Right ventricle myocardium inferior (tissue), 1 donor: ENCODE measurements around the gene RBPJL. TPM values are rescaled to one million over a fixed set of nuclear protein-coding genes. Genes with fewer than 3 reads are reported as not detected.

ENCODE experiments used
- ATAC-seq: fragments of 200-7000 bp; cut with Tn5 transposase; one replicate; pipeline ENCODE4 v1.9.1; 2020; ENCODE audit warnings: mild to moderate bottlenecking, moderate library complexity
- DNase-seq: peaks from one replicate; pipeline ENCODE4 v3.0.0; 2021; ENCODE audit errors: missing footprints
- intact Hi-C: fragments of 100-400 bp; cut with DNase I; formaldehyde crosslinking; loops from one replicate; pipeline ENCODE4 v1.11.0; 2022
- total RNA-seq: library from RNA; stranded (reverse); fragmentation: NEBNext Ultra II Directional; extraction: Animal tissue kit (Norgen Biotek cat#: 25700); gene quantifications from one replicate; pipeline ENCODE4 v1.2.1, GENCODE V29; 2021
- donor health status: DM: no; HTN: yes; CAD: no; lungs with severe emphysema.

The RBPJL gene
- total RNA-seq, 1 donor from 2014 or later: not detected

- intact Hi-C loops: loop anchor here (5.0 kb wide), 1 partner anchor 271 kb away; no protein-coding TSS in a partner anchor
- ATAC-seq (no peak), DNase-seq (no peak)
These were observed 6.5 kb downstream of the RBPJL start for GRCh38 chr20:45313065-45313695.

DNA sequence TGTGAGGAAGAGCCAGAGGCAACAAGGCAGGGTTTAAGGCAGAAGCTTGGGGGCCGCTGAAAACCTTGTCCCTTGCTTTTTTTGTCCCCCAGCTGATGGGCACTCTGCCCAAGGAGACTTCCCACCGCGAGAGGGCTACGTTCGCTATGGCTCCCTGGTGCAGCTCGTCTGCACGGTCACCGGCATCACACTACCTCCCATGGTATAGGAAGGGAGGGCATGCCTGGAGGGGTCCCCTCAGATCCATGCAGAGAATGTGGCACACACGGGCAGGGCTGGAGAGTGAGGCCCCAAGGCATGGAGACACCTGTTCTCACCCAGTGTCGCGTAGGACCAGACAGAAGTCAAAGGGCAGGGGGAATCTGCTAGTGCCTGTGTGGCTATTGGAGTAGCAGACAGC is 7.3 kb downstream of the RBPJL start:
- ATAC-seq (no peak), DNase-seq (no peak)
- intact Hi-C loops: loop anchor here (5.0 kb wide), 1 partner anchor 272 kb away; no protein-coding TSS in a partner anchor

DNA sequence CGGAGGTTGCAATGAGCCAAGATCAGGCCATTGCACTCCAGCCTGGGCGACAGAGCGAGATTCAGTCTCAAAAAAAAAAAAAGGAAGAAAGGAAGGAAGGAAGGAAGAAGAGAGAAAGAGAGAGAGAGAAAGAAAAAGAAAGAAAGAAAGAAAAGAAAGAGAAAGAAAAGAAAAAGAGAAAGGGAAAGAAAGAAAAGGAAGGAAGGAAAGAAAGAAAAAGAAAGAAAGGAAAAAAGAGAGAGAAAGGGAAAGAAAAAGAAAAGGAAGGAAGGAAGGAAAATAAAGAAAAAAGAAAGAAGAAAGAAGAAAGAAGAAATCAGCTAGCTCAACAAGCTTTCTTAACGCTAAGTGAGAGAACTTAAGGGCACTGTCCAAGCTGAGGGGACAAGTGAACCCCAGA is 9.0 kb downstream of the RBPJL start:
- DNase-seq (no peak), ATAC-seq (no peak)
- intact Hi-C loops: no loop called here

GRCh38 chr20:45316150-45317080 is 9.8 kb downstream of the RBPJL start:
- intact Hi-C loops: no loop called here
- no peak for ATAC-seq
- no peak for DNase-seq

GRCh38 chr20:45317826-45318225 is 11.2 kb downstream of the RBPJL start:
- intact Hi-C loops: loop anchor here (2.0 kb wide), 1 partner anchor 453 kb away; no protein-coding TSS in a partner anchor
- ATAC-seq (no peak), DNase-seq (no peak)

- intact Hi-C loops: loop anchor here (2.0 kb wide), 1 partner anchor 452 kb away; no protein-coding TSS in a partner anchor
- ATAC-seq: no peak
- no peak for DNase-seq
These were observed 11.8 kb downstream of the RBPJL start for GRCh38 chr20:45318386-45318939.

DNA sequence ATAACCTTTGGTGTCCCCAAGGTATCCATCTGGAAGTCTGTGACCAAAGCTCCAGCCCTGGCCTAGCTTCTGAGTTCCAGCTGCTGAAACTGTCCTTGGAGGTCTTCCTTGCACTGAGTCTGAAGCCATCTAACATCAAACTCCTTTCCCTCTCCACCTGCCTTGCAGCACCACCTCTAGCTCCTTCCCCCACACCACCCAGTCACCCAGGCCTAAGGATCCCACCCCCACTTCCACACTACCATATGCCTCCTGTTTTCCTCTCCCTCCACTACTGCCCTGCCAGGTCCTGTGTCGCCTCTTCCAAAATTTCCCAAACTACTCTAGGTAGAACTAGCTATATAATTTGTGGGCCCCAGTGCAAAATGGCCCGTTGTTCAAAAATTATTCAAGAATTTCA is 12.3 kb downstream of the RBPJL start:
- no peak for ATAC-seq
- DNase-seq: no peak
- intact Hi-C loops: loop anchor here (1.0 to 2.0 kb wide), 2 partner anchors 118 to 452 kb away; no protein-coding TSS in a partner anchor

GRCh38 chr20:45320948-45321595 is 14.4 kb downstream of the RBPJL start:
- no peak for DNase-seq
- intact Hi-C loops: loop anchor here (2.0 kb wide), 1 partner anchor 42 kb away; the partner anchor contains the start of gene SYS1
- no peak for ATAC-seq

GRCh38 chr20:45322952-45323383 is 16.3 kb downstream of the RBPJL start:
- intact Hi-C loops: no loop called here
- ATAC-seq: peak; percentile 78
- DNase-seq: no peak

- intact Hi-C loops: no loop called here
- no peak for DNase-seq
These were observed 17.1 kb downstream of the RBPJL start for GRCh38 chr20:45323731-45324130.

DNA sequence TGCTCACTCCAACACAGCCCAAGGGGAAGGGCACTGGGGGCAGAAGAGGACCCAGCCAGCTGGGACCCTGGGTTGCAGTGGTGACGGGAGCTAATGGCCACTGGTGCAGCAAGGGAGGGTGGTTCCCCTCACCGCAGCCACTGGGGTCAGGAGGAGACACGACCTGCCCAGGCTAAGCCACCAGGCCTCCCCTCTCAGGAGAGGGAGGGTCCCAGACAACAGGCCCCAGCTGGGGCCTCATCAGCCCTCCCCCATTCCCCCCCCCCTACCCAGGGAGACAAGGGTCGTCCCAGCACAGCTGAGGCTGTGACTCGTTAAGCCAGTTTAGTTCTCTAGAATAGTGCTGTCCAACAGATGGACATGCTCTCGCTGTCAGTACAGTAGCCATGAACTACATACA is 18.7 kb downstream of the RBPJL start:
- intact Hi-C loops: no loop called here
- DNase-seq (no peak), ATAC-seq (no peak)

More at GRCh38 chr20:45323731-45324130, 17.1 kb downstream of the RBPJL start:
- no peak for ATAC-seq

- ATAC-seq (no peak), DNase-seq (no peak)
- intact Hi-C loops: no loop called here
These were observed 21.8 kb downstream of the RBPJL start for GRCh38 chr20:45328451-45328850.

- intact Hi-C loops: no loop called here
- DNase-seq (no peak), ATAC-seq (no peak)
These were observed 23.1 kb downstream of the RBPJL start for GRCh38 chr20:45329497-45330319.

- intact Hi-C loops: no loop called here
- DNase-seq (no peak), ATAC-seq (no peak)
These were observed 23.8 kb downstream of the RBPJL start for GRCh38 chr20:45330476-45330875.

- DNase-seq (no peak), ATAC-seq (no peak)
- intact Hi-C loops: no loop called here
These were observed 30.1 kb downstream of the RBPJL start for GRCh38 chr20:45336530-45337366.

GRCh38 chr20:45337367-45338120 is 30.9 kb downstream of the RBPJL start:
- intact Hi-C loops: no loop called here
- peak; percentile 29 for ATAC-seq
- DNase-seq: no peak
